Measurements from ENCODE around the gene THAP7.
"Not testable (repeated sequence)": the region's sequence is repeated elsewhere in the genome, so short reads cannot be mapped to it uniquely, and the experiment has no call there.

Gene THAP7, protein sequence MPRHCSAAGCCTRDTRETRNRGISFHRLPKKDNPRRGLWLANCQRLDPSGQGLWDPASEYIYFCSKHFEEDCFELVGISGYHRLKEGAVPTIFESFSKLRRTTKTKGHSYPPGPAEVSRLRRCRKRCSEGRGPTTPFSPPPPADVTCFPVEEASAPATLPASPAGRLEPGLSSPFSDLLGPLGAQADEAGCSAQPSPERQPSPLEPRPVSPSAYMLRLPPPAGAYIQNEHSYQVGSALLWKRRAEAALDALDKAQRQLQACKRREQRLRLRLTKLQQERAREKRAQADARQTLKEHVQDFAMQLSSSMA

DNA sequence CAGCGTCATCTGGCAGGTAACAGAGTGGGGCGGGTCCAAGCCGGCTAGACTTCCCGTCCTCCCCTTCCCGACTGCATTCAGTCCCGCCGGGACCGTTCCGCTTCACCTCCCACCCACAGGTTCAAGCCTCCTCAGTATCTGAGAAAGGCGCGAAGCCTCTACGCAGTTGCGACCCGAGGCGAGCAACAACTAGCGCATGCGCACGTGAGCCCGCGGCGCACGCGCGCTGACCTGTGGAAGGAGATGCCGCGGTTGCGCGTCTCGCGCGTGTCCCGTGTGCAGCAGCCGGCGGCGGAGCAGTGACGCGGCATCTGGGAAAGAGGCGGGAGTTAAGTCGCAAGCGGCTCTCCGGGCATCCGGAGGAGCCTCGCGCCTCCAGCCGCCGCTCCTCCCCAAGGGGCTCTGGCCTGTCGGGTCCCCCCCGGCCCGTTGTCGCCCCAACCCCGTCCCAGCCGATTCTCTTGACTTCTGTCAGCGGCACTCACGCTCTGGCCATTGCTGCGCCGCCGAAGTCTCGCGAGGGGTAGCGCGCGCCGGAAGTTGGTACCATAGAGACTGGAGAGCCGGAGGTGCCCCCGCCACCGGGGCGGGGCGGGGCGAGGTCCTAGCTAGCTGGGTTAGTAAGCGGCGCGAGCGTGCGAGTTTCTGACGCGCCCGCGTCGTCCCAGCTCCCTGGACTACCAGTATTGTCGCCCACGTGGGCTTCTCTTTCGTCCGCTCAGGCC lies at the start of gene THAP7:
THAP7 (minus strand) TSS at position 518 of the 725 bp plus-strand sequence; CDS start at position 311, 207 bp downstream.
- DNase-seq = peak; percentile 97 to 99 (median 99)

DNA sequence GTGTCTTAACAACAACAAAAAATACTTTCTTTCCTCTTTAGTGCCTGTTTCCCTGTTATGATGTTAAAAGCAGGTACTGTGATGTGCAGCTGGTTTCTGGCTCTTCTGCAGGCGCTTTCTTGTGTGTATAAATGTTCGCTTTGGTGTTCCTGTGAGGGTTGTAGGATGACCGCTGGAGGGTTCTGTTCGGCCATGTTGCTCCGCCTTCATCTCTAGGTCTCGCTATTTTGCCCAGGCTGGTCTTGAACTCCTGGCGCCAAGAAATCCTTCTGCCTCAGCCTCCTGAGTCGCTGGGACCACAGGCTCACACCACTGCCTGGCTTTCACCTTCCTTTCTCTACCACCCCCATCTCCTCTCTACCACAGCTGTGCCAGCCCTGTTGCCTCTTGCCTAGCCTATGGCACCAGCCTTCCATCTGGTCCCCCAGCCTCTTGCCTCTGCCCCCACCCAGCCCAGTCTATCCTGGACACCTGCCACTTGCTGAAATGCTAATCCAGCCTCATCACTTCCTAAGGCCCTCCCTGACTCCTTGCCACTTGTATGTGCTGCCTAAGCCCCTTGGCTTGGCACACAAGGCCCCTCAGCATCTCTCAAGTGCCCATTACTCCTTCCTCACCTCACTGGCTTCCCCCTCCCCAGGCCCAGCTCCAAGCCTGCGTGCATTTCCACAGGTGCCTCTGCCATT lies 49.4 kb upstream of the THAP7 start:
- no peak for DNase-seq

DNA sequence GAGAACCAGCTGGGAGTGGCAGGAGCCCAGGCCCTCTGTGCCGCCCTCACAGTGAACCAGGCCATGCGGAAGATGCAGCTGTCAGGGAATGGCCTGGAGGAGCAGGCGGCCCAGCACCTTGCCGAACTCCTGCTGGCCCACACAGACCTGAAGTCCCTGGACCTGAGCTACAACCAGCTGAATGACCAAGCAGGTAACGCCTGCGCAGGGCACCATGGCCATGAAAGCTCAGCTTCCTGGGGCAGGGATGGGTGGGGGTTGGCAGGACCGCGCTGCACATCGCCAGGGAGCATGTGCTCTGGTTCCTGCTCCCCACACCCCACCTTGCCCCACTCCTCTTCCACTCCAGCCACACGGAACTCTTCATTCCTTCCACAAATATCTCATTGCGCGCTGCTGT lies 47.0 kb upstream of the THAP7 start:
- DNase-seq = not testable (repeated sequence)

DNA sequence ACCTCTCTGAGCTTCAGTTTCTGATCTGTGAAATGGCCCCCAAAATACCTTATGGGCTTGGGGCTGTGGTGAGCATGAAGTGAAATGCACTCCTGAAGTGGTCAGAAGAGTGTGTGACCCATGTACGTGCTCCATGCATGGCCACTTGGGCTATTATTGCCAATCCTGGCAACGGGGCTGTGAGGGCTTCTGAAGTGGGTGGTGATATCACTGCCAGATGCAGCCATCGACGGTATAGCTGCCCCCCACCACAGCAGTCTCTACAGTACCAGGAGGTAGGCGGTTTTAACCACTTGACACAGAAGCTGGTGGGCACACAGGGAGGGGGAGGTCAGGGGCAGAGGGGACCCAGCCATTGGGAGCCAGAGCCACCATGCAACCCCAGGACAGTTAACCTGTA lies 46.5 kb upstream of the THAP7 start:
- not testable (repeated sequence) for DNase-seq

DNA sequence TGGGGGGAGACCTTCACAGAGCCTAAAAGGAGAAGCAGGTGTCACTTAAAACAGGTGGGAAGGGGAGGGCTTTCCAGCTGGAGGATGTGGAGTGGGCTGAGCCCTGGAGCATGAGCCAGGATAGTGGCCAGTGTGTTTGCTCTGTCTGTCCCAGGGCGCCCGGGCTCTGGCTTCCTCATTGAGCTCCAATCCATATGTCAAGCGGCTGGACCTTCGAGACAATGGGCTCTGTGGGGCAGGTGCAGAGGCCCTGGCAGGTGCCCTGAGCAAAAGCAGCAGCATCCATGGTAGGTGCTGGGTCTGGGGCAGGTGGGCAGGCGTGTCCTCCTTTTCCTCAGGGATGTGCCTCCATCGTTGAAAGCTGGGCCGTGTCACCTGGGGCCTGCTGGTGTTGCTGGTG lies 45.8 kb upstream of the THAP7 start:
- no peak for DNase-seq

DNA sequence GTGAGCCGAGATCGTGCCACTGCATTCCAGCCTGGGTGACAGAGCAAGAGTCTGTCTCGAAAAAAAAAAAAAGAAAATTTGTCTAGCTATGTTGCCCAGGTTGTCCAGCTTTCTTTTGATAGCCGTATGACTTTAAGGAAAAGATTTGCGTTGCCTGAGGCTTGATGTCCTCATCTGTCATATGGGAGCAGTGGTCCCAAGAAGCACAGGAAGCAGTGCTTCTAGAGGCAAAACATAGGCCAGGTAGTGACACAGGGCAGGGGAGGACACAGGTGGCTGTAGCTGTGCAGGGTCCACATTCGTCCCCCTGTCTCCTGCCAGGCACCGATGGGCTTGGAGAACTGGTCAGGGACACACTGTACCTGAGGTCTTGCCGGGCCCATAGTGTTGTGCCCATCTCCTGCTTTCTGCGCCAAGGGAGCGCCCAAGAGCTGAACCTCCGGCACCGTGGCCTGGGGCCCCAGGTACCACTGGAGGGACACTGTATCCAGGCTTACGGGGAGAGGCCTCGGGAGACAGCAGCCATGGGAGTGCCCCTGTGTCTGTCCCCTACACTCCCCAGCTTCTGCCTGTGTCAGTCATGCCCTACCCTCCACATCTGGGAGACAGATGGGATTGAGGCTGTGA lies 45.2 kb upstream of the THAP7 start:
- DNase-seq = no peak

DNA sequence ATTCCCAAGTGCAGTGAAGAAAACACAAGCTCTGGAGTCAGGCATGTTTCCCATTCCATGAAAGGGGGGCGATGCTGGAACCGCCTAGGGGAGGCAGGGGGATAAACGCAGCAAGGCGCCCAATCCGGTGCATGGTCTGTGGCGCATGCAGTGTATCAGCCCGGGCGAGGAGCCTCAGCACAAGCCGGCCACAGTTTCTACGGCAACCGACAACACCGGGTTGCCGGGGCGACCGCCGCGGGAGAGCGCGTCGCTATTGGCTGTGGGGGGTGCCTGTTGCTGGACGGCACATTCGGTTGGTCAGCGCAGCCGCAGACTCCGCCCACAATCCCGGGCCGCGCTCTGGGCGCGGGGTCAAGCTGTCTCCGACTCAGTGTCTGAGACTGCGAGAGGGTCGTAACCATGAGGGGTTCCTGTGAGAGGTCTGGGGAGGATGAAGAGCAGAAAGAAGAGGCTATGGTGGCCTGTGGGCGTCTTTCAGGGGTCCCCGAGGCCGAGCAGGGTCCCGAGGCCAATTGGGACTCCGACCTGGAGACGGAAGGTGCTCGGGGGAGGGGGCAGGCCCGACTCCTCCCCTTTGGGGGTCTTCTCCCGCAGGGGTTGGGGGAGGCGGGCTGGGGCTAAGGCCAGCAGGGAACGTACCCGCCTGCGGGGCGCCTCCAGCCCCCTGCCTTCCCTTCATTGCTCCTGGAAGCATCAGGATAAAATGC lies 43.8 kb upstream of the THAP7 start, which contains the start of gene LRRC74B:
LRRC74B (plus strand) TSS at position 362 of the 710 bp plus-strand sequence; CDS start at position 403, 41 bp downstream.
- peak; percentile 75 to 85 (median 77) for DNase-seq

DNA sequence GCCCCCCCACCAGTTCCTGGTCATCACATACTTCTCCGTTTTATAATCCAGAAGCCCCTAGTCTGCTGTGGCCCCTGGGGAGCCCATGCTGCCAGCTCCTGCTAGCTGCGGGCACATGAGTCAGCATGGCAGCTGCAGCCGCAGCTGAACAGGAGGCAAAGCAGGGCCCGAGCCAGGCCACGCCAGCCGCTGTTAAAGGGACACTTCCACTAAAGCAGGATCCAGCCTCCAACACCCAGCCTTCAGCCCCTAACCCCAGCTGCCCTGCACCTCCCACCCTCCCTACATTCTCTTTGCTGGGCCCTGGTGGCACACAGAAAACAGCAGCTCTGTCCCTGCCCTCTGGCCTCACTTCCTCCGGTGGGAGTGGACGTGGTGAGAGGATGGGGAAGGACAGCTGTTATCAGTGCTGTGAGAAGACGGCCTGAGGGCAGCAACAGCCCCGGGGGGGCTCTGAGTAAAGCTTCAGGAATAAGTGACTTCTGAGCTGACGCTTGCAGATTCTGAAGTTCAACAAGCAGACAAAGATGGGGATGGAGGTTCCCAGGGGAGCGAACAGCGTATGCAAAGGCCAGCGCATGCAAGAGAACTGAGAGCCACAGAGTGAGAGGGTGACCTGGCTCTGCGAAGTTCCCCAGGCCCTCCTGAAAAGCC lies 43.1 kb upstream of the THAP7 start:
- peak; percentile 23 to 33 (median 31) for DNase-seq

DNA sequence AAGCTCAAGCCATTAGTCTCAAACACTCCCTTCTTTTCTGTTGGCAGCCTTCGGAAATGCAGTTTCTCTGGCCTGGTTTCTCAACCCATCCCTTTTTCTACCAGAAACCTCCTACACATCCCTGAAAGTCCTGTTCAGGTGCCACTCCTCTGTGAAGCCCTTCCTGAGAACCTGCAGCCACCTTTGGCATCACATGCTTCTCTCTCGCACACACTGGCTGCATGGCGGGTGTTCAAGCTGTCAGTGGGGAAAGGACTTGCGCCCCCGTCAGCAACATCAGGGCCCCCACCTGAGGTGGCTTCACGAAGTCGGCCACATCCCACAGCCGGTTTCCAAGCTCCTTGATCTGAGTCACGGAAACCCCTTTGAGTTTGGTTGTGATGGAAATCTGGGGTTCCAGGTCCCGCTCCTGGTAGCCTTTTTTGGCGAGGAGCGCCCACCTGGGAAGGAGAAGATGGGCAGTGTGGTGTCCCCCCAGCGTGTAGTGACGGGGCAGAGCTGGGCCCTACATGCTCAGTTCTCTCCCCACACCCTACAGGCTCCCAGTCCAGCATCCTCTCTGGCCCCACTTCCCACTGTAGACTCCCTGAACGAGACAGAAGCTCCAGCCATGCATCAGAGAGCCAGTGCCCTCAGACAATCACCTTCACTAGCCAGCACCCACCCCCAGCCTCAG lies 42.1 kb upstream of the THAP7 start:
- no peak for DNase-seq

DNA sequence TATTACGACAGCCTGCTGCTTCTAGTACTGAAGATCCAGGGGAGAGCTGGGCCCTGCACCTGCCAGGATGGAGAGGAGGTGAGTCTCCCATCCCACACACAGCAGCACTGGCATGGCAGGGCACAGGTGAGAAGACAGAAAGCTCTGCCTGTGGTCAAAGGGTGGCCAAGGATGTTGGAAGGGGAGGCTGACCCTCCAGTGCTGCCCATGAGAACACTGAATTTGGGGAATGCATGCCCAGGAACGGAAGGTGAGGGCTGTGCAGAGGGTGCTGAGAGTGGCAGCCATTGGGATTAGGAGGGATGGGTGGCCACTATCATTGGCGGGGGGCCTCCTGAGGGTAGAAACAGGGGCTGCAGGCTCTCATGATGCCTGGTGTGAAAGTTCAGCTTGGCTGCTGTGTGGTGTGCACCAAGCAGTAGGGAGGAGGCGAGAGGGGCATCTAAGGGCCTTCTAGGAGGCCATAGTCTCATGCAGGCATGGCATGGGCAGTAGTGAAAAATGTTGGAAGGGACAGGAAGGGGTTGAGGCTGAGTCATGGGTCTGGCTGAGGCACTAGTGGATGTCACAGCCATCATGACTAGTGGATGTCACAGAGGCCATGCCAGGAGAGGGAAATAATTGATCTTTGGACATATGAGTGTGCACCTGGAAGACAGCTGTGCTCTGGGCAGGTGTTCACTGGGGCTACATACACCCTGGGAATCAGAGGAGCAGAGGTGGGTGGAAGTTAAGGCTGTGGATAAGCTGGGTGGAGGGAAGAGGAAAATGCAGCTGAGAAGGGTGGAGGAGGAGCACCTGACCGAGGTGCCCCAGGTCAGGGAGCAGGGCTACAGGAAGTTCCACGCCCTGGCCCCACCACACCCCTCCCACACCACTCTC lies 41.3 kb upstream of the THAP7 start:
- DNase-seq = peak in 2 of 3 donors; percentile 20 to 21

DNA sequence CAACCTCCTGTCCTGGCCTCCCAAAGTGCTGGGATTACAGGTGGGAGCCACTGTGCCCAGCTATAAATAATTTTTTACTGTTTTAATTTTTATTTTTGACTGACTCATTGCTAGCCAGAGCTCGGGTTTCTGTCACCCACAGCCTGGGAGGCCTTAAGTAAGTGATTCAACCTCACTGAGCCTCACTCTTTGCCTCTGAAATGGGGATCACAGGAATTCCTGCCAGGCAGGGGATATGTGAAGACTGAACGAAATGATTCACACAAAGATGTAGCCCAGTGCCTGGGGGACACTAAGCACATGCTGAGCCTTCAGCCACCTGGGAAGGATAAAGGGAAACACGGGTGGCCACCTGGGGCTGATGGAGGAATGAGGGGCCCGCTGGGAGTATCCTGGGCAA lies 40.0 kb upstream of the THAP7 start:
- no peak for DNase-seq

DNA sequence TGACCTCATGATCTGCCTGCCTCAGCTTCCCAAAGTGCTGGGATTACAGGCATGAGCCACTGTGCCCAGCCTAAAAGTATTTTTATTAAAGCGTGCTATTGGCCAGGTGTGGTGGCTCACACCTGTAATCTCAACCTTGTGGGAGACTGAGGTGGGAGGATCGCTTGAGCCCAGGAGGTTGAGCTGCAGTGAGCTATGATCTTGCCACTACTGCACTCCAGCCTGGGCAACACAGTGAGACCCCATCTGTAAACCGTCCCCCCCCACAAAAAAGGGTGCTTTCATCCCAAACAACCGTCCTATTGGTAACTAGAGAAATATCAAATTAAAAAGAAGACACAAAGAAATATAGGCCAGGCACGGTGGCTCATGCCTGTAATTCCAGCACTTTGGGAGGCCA lies 37.2 kb upstream of the THAP7 start:
- DNase-seq = not testable (repeated sequence)

DNA sequence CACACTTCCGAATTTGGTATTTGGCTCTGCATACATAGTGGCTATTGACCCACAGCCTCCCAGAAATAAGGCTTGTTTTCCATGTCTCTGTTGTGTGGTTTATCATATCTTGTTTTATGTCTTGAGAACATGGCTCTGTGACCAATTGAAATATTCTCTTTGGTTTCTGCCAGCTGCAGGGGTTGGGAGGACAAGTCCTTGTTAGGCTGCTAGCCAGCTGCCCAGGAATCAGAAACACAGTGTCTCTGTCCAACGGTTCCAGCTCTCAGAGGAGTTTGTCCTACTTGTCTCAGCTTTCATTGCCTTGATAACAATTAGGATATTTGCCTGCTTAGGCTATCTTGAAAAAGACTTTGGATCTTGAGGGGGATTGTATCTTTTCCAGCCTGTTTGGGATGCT lies 36.5 kb upstream of the THAP7 start:
- DNase-seq = no peak

DNA sequence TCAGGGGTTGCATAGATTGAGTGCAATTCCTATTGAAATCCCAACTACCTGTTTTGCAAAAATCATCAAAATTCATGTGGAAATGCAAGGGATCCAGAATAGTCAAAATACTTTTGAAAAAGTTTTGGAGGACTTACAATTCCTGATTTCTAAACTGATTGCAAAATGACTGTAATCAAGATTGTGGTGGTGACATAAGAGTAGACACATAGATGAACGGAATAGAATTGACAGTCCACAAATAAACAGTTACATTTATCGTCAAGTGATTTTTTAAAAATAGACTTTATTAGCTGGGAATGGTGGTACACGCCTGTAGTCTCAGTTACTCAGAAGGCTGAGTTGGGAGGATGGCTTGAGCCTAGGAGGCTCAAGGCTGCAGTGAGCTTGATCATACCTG lies 33.1 kb upstream of the THAP7 start:
- DNase-seq = no peak

DNA sequence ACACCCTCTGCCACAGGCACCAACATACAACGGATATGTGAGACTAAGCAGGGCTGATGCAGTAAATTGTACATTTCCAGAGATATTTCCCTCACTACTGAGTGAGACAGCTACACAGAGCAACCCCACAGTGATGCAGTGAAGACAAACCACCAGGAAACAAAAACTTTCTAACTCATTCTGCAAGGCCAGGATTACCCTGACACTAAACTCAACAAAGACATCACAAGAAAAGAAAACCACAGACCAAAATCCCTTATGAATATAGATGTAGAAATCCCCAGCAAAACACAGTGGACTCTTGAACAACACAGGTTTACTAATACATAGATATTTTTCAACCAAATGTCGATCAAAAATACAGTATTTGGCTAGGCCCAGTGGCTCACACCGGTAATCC lies 32.0 kb upstream of the THAP7 start:
- DNase-seq = no peak

DNA sequence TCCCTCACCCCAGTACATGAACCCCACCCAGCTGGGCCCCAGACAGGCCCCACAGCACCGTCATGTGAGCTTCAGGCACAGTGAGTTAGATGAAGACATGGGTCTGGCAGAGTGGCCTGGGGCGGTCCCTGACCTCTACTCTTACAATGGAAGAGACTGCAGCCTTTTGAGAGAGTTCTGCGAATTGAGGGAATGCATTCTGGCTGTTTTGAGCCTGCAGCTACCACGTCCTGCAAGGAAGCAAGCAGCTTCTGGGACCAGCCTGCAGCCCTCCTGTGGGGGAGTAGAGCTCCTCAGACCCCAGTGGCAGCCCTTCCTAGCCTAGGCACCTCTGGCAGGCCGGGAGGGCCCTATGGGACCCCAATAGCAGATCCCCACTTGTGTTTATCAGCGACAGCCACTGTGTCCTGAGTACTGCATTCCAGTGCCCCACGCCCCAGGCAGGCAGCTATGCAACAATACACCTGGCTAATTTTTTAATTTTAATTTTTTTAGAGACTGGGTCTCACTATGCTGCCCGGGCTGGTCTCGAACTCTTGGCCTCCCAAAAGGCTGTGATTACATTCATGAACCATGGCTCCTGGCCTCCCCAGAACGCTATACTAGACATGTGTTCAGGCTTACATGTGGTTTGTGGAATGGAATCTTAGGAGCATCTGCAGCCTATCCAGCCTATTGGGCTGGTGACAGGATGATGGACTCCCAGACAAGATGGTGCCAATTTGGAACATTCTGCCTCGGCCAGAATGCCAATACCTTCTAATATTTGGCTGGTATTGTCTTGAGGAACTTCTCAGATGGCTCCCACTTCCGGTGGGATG lies 31.2 kb upstream of the THAP7 start:
- no peak for DNase-seq

DNA sequence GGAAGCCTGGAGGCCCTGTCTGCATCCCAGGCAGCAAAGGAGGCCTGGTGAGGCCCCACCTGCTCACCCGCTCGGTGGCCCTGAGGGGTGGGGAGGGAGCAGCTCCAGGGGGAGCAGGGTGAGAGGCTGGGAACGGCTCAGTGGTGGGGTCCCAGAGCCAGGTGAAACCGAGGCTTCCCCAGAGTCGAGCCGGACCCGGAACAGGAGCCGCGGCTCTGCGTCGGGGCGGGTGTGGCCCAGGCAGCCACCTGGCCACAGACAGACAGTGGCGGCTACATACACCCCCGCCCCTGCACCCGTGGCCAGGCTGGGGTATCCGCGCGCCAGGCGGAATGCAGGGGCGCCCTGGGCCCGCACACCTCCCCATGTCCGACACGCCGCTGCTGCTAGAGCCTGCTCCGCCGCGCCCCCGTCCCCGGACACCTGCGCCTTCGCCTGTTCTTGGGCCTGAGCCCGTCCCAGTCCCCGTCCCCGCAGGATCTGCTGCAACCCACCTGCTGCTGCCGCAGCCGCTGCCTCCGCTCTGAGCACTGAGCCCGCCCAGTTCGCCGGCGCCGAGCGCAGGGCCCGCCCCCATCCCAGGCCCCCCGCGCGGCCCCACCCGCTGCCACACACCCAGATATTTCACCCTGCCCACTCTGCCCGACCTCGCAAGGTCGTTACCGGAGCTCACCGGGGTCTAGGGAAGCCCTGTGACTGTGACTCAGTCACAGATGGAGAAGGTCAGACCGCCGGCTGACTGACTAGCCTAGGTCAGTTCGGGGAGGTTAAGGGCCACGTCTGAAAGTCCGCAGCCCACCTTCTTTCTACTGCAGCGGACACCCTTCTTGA lies 30.3 kb upstream of the THAP7 start, which contains the start of gene SLC7A4:
SLC7A4 (minus strand) TSS at position 525 of the 831 bp plus-strand sequence. CDS start 749 bp downstream, outside the sequence.
- DNase-seq = no peak

DNA sequence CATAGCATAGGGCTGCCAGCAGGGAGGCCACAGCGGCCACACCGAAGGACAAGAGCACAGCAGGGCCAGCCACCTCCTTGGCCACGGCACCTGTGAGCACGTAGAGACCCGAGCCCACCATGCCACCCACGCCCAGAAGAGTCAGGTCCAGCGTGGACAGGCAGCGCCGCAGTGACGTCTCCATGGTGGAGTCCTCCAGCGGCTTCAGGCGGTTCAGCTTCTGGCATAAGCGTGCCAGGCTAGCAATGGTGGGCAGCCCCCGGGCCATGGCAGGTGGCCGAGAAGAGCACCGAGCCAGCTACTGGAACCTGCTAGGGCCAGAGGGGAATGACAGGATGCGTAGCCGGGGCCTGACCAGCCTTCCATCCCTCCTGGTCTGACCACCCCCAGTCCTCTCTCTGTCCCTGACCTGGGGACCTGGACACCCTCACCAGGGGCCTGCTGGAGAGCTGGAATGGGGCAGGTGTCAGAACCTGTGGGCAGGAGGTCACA lies 29.7 kb upstream of the THAP7 start:
- no peak for DNase-seq
